OCI-LY1 (cell line): Measurements from ENCODE around the gene MROH7.

Source experiments
- H2AFZ ChIP-seq: fragments of 200-600 bp; sonication (generic), shearing (Covaris generic); 2 replicates; pipeline ENCODE4 v1.6.0; 2014; ENCODE audit warnings: antibody characterized with exemption, mild to moderate bottlenecking, low read length
- H3F3A ChIP-seq: fragments of 200-600 bp; sonication (generic), shearing (Covaris generic); 2 replicates; pipeline ENCODE4 v1.6.0; 2014; ENCODE audit warnings: mild to moderate bottlenecking, antibody characterized with exemption, low read length, moderate library complexity; ENCODE audit not compliant: insufficient read depth
- H3K27ac ChIP-seq: fragments of 200-600 bp; sonication (generic); 2 replicates; pipeline ENCODE4 v1.5.1; 2014; ENCODE audit warnings: low read length, mixed run types, mild to moderate bottlenecking, low read depth; ENCODE audit not compliant: poor library complexity, severe bottlenecking
- H3K27me3 ChIP-seq: fragments of 200-600 bp; sonication (generic); 2 replicates; pipeline ENCODE4 v1.6.0; 2014; ENCODE audit warnings: antibody characterized with exemption, mild to moderate bottlenecking, low read length, moderate library complexity; ENCODE audit not compliant: insufficient read depth
- H3K36me3 ChIP-seq: fragments of 200-600 bp; sonication (generic); 2 replicates; pipeline ENCODE4 v1.6.1; 2014; ENCODE audit warnings: mild to moderate bottlenecking, antibody characterized with exemption, low read length, moderate library complexity, mixed read lengths; ENCODE audit not compliant: insufficient read depth
- H3K4me1 ChIP-seq: fragments of 200-600 bp; sonication (generic); 2 replicates; pipeline ENCODE4 v1.5.1; 2014; ENCODE audit warnings: mild to moderate bottlenecking, low read length, moderate library complexity; ENCODE audit not compliant: insufficient read depth, severe bottlenecking
- H3K4me2 ChIP-seq: fragments of 200-600 bp; sonication (generic), shearing (Covaris generic); 2 replicates; pipeline ENCODE4 v1.6.1; 2014; ENCODE audit warnings: low read length
- H3K4me3 ChIP-seq: fragments of 200-600 bp; sonication (generic); 2 replicates; pipeline ENCODE4 v1.5.1; 2014; ENCODE audit warnings: low read length, low read depth, mild to moderate bottlenecking, mixed read lengths; ENCODE audit not compliant: poor library complexity, severe bottlenecking
- H3K79me2 ChIP-seq: fragments of 200-600 bp; shearing (Covaris generic); 2 replicates; pipeline ENCODE4 v1.6.1; 2016; ENCODE audit warnings: mixed run types, low read length, mixed read lengths; ENCODE audit not compliant: insufficient read depth
- H3K9ac ChIP-seq: fragments of 200-600 bp; sonication (generic), shearing (Covaris generic); 2 replicates; pipeline ENCODE4 v1.6.1; 2014; ENCODE audit warnings: mild to moderate bottlenecking, low read length, mixed read lengths
- H3K9me2 ChIP-seq: fragments of 200-600 bp; sonication (generic), shearing (Covaris generic); 2 replicates; pipeline ENCODE4 v1.6.1; 2014; ENCODE audit warnings: low read depth, mild to moderate bottlenecking, low read length, mixed read lengths
- H3K9me3 ChIP-seq: fragments of 200-600 bp; shearing (Covaris generic); 2 replicates; pipeline ENCODE4 v1.6.1; 2014; ENCODE audit warnings: low read length, mixed read lengths
- H4K20me1 ChIP-seq: fragments of 200-600 bp; sonication (generic), shearing (Covaris generic); 2 replicates; pipeline ENCODE4 v1.6.0; 2016; ENCODE audit warnings: mild to moderate bottlenecking, low read length; ENCODE audit not compliant: insufficient read depth
- CTCF ChIP-seq: fragments of 200-600 bp; sonication (generic), shearing (Covaris generic); IDR thresholded peaks from 2 replicates; pipeline ENCODE4 v1.5.1; 2017; ENCODE audit warnings: mild to moderate bottlenecking, antibody characterized with exemption, low read length, moderate library complexity, mixed read lengths
- EZH2 ChIP-seq: fragments of 200-600 bp; sonication (generic), shearing (Covaris generic); IDR thresholded peaks from 2 replicates; pipeline ENCODE4 v1.8.0; 2017; ENCODE audit warnings: borderline replicate concordance, mixed run types, mild to moderate bottlenecking, antibody characterized with exemption, low read length, moderate library complexity, mixed read lengths

MROH7 gene

GRCh38 chr1:54711536-54711935 is 70.0 kb downstream of the MROH7 start:
- 0 out of 2 replicates have a peak, but pooled peaks cover 3% of the 10 kb centered on the region for H3K27me3 ChIP-seq
- H3K4me1 ChIP-seq: peaks cover 9% of the 10 kb centered on the region
- no peak overlapping the region for H3K4me3 ChIP-seq
- no peak overlapping the region for H3K9ac ChIP-seq
- no peak overlapping the region for H3K4me2 ChIP-seq
- H3K27ac ChIP-seq: no peak overlapping the region
- peaks cover 8% of the 10 kb centered on the region for H3K79me2 ChIP-seq
- H3F3A ChIP-seq: no peaks in the 10 kb centered on the region
- TF ChIP-seq EZH2 (no peak), CTCF (no peak)
- no peaks in the 10 kb centered on the region for H4K20me1 ChIP-seq
- H2AFZ ChIP-seq: no peak overlapping the region
- no peaks in the 10 kb centered on the region for H3K9me2 ChIP-seq
- H3K9me3 ChIP-seq: no peaks in the 10 kb centered on the region
- no peaks in the 10 kb centered on the region for H3K36me3 ChIP-seq

GRCh38 chr1:54714881-54715492 is 73.4 kb downstream of the MROH7 start:
- H3F3A ChIP-seq: no peaks in the 10 kb centered on the region
- TF ChIP-seq CTCF: no peak
- no peak for TF ChIP-seq EZH2
- 0 out of 2 replicates have a peak, but pooled peaks cover 3% of the 10 kb centered on the region for H3K27me3 ChIP-seq
- H3K9me3 ChIP-seq: no peaks in the 10 kb centered on the region
- no peaks in the 10 kb centered on the region for H3K9me2 ChIP-seq
- H2AFZ ChIP-seq: peak overlapping the region; percentile 87
- H3K4me2 ChIP-seq: peak overlapping the region; percentile 93
- peaks cover 16% of the 10 kb centered on the region for H3K4me1 ChIP-seq
- peak overlapping the region; percentile 86; the same call in 1 of the 2 replicates for H3K9ac ChIP-seq
- H3K4me3 ChIP-seq: peak overlapping the region; percentile 85
- peaks cover 21% of the 10 kb centered on the region for H3K36me3 ChIP-seq
- no peaks in the 10 kb centered on the region for H4K20me1 ChIP-seq
- H3K27ac ChIP-seq: no peak overlapping the region
- peaks cover 14% of the 10 kb centered on the region for H3K79me2 ChIP-seq

GRCh38 chr1:54715493-54716298 is 74.1 kb downstream of the MROH7 start, which contains the start of gene TTC4:
TTC4 (plus strand) TSS chr1:54715861; CDS start chr1:54715909, 48 bp downstream.
- Histone ChIP-seq H3K9ac (peak within 1 kb of the TSS; percentile 86), H2AFZ (peak within 1 kb of the TSS; percentile 87), H3K27me3 (0 out of 2 replicates have a peak, but pooled peaks cover 3% of the 10 kb centered on the region), H3K9me2 (no peaks in the 10 kb centered on the region), H3K4me1 (peaks cover 16% of the 10 kb centered on the region), H3K27ac (no peak within 1 kb of the TSS), H4K20me1 (no peaks in the 10 kb centered on the region), H3F3A (no peaks in the 10 kb centered on the region), H3K4me3 (peak within 1 kb of the TSS; percentile 85), H3K36me3 (peaks cover 28% of the 10 kb centered on the region), H3K4me2 (peak within 1 kb of the TSS; percentile 93), H3K9me3 (no peaks in the 10 kb centered on the region), H3K79me2 (peaks cover 14% of the 10 kb centered on the region)
- TF ChIP-seq CTCF (no peak), EZH2 (no peak)
